Measurements from ENCODE around the gene WDR82. TPM values are rescaled to one million over a fixed set of nuclear protein-coding genes. Genes with fewer than 3 reads are reported as not detected.

Gene WDR82, protein sequence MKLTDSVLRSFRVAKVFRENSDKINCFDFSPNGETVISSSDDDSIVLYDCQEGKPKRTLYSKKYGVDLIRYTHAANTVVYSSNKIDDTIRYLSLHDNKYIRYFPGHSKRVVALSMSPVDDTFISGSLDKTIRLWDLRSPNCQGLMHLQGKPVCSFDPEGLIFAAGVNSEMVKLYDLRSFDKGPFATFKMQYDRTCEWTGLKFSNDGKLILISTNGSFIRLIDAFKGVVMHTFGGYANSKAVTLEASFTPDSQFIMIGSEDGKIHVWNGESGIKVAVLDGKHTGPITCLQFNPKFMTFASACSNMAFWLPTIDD
- polyA plus RNA-seq (2013, experiment 1 of 4): 72.7 TPM
- polyA plus RNA-seq (2013, experiment 2 of 4): 77.4 TPM
- polyA plus RNA-seq (2013, experiment 3 of 4): 58.3 TPM
- polyA plus RNA-seq (2013, experiment 4 of 4): 62.3 TPM

DNA sequence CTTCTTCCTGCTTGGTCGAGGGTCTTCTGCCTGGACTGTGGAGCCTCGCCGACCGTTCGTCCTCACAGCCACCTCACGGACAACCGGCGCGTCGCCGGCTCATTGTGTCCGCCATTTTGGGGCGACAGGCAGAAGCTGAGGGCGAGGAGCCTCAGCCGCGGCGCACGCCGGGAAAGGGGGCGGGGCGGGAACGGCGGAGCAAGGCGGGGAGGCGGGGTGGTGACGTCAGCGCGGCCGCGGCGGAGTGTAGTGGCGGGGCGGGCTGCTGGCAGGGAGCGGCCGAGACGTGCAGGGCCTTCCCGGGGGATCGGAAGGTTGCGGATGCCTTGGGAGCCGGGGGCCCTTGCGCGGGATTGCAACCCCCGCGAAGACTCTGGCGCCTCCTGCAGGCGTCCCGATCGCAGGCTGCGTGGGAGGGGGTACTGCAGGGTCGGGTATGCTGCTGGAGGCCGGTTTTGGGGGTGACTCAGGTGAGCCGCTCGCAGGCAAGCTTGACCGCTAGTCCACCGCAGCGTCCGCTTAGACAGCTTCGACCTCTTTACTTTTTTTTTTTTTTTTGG is at the start of gene WDR82:
Gene WDR82, minus strand, starts transcription at position 140 of the 560 bp plus-strand sequence. CDS start 288 bp downstream, outside the sequence.
- H3K4me3 ChIP-seq (ENCODE audit: insufficient read depth, low read depth, low read length): peak within 1 kb of the TSS; percentile 99
- no peaks in the 10 kb centered on the region for H3K36me3 ChIP-seq (ENCODE audit: control insufficient read depth, insufficient read depth, low read length)
- peak within 1 kb of the TSS; percentile 90 for H3K27ac ChIP-seq (ENCODE audit: insufficient read depth, low read depth, low read length, poor library complexity, severe bottlenecking)
- 0 to 1% methylated on average over 58 of the region's 58 CpGs for WGBS, 2 experiments
- H3K27me3 ChIP-seq (ENCODE audit: control insufficient read depth, insufficient read depth, low read length, poor library complexity, severe bottlenecking): no peaks in the 10 kb centered on the region
- peaks cover 10% of the 10 kb centered on the region for H3K4me1 ChIP-seq (ENCODE audit: control insufficient read depth, insufficient read depth, low read length)
- H3K9me3 ChIP-seq (ENCODE audit: control insufficient read depth, low read length): no peaks in the 10 kb centered on the region

DNA sequence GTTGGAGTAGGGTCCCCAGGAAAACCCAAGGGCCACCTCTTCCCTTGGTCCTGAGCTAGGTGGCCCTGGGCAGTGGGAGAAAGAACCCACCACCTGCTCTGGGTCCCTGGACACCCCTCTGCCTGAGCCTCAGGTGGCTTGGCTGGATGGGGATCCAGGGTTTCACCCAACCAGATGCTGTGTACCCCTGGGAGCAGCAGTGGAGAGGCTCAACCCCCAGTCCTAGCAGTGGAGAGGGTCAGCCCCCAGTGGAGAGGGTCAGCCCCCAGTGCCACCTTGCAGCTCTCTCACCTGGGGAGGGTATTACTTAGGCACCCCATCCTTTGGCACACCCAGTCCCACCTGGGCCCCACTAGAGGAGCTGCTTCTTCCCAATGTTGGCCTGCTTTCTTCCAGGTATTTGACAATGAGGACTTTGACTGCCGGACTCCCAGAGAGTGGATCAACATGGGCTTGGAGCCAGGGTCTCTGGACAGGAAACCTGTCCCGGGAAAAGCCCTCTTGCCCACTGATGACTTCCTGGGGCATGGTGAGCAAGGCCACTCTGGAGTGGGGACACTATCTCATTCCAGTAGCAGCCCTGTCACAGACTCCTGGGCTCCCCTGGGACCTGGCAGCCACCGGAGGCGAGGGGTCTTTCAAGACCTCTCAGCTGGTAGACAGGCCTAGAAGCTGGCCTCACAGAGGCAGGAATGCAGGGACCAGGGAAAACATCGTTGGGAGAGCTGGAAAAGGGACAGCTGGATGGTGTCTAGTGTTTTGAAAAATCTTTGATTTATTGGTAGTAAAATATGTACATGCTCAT is 49.2 kb upstream of the WDR82 start:
- 89% methylated on average over 5 of the region's 5 CpGs for WGBS, 2 experiments
- no peaks in the 10 kb centered on the region for H3K4me1 ChIP-seq (ENCODE audit: control insufficient read depth, insufficient read depth, low read length)
- no peak overlapping the region for H3K27ac ChIP-seq (ENCODE audit: insufficient read depth, low read depth, low read length, poor library complexity, severe bottlenecking)
- no peak overlapping the region for H3K4me3 ChIP-seq (ENCODE audit: insufficient read depth, low read depth, low read length)
- no peaks in the 10 kb centered on the region for H3K27me3 ChIP-seq (ENCODE audit: control insufficient read depth, insufficient read depth, low read length, poor library complexity, severe bottlenecking)
- no peaks in the 10 kb centered on the region for H3K9me3 ChIP-seq (ENCODE audit: control insufficient read depth, low read length)
- no peaks in the 10 kb centered on the region for H3K36me3 ChIP-seq (ENCODE audit: control insufficient read depth, insufficient read depth, low read length)

DNA sequence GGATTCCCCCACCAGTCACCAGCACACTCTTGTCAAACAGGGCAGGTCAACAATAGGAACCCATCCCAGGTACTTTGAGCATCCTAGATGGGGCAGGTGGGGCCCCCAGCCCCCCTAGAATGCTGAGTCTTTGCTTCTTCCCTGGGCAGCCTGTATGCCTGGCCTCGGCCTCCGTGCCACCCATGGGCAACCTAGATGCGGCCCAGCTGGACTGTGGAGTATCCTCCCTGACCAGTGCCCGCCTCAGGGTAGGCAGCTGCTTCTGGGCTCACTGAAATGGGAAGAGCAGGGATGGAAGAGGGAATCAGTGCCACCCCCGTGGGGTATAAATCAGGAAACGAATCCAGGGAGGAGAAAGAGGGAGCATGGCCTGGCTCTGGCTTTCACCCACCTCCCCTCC is 48.5 kb upstream of the WDR82 start:
- WGBS, 2 experiments: 89 to 97% methylated on average over 6 of the region's 6 CpGs
- H3K36me3 ChIP-seq (ENCODE audit: control insufficient read depth, insufficient read depth, low read length): no peaks in the 10 kb centered on the region
- no peaks in the 10 kb centered on the region for H3K27me3 ChIP-seq (ENCODE audit: control insufficient read depth, insufficient read depth, low read length, poor library complexity, severe bottlenecking)
- H3K4me3 ChIP-seq (ENCODE audit: insufficient read depth, low read depth, low read length): no peak overlapping the region
- no peaks in the 10 kb centered on the region for H3K4me1 ChIP-seq (ENCODE audit: control insufficient read depth, insufficient read depth, low read length)
- no peaks in the 10 kb centered on the region for H3K9me3 ChIP-seq (ENCODE audit: control insufficient read depth, low read length)
- no peak overlapping the region for H3K27ac ChIP-seq (ENCODE audit: insufficient read depth, low read depth, low read length, poor library complexity, severe bottlenecking)

DNA sequence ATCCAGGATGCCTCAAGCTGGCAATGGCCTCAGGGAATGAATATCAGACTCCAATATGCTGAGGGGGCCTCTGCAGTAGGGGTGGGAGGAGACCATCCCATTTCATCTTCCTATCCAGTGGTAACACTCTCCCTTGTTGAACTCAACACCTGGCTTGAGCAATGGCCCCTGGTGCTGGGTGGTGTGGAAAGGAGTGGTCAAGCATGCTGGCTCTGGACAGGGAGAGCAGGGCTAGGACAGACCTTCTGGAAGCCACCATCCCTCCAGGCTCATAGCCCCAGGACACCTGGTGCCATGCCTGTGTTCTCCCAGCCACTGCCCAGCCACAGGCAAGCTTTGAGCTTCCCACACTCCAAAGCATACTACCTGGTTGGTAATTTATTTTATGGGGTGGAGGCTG is 47.2 kb upstream of the WDR82 start:
- Histone ChIP-seq H3K9me3 (ENCODE audit: control insufficient read depth, low read length) (no peaks in the 10 kb centered on the region), H3K27ac (ENCODE audit: insufficient read depth, low read depth, low read length, poor library complexity, severe bottlenecking) (no peak overlapping the region), H3K27me3 (ENCODE audit: control insufficient read depth, insufficient read depth, low read length, poor library complexity, severe bottlenecking) (no peaks in the 10 kb centered on the region), H3K4me1 (ENCODE audit: control insufficient read depth, insufficient read depth, low read length) (no peaks in the 10 kb centered on the region), H3K4me3 (ENCODE audit: insufficient read depth, low read depth, low read length) (no peak overlapping the region), H3K36me3 (ENCODE audit: control insufficient read depth, insufficient read depth, low read length) (no peaks in the 10 kb centered on the region)

- Histone ChIP-seq H3K4me3 (ENCODE audit: insufficient read depth, low read depth, low read length) (no peak overlapping the region), H3K27me3 (ENCODE audit: control insufficient read depth, insufficient read depth, low read length, poor library complexity, severe bottlenecking) (peaks cover under 1% of the 10 kb centered on the region), H3K27ac (ENCODE audit: insufficient read depth, low read depth, low read length, poor library complexity, severe bottlenecking) (no peak overlapping the region), H3K4me1 (ENCODE audit: control insufficient read depth, insufficient read depth, low read length) (peaks cover 6% of the 10 kb centered on the region), H3K9me3 (ENCODE audit: control insufficient read depth, low read length) (no peaks in the 10 kb centered on the region), H3K36me3 (ENCODE audit: control insufficient read depth, insufficient read depth, low read length) (no peaks in the 10 kb centered on the region)
- whole genome bisulfite sequencing, 2 experiments: 95 to 96% methylated on average over 9 of the region's 9 CpGs
Observed at GRCh38 chr3:52324676-52325075, 46.2 kb upstream of the WDR82 start.

- H3K9me3 ChIP-seq (ENCODE audit: control insufficient read depth, low read length): no peaks in the 10 kb centered on the region
- H3K4me1 ChIP-seq (ENCODE audit: control insufficient read depth, insufficient read depth, low read length): peaks cover 6% of the 10 kb centered on the region
- H3K36me3 ChIP-seq (ENCODE audit: control insufficient read depth, insufficient read depth, low read length): no peaks in the 10 kb centered on the region
- 92 to 94% methylated on average over 11 of the region's 11 CpGs for WGBS, 2 experiments
- H3K4me3 ChIP-seq (ENCODE audit: insufficient read depth, low read depth, low read length): no peak overlapping the region
- H3K27me3 ChIP-seq (ENCODE audit: control insufficient read depth, insufficient read depth, low read length, poor library complexity, severe bottlenecking): peaks cover 7% of the 10 kb centered on the region
- H3K27ac ChIP-seq (ENCODE audit: insufficient read depth, low read depth, low read length, poor library complexity, severe bottlenecking): no peak overlapping the region
Observed at GRCh38 chr3:52323526-52324295, 45.3 kb upstream of the WDR82 start.

DNA sequence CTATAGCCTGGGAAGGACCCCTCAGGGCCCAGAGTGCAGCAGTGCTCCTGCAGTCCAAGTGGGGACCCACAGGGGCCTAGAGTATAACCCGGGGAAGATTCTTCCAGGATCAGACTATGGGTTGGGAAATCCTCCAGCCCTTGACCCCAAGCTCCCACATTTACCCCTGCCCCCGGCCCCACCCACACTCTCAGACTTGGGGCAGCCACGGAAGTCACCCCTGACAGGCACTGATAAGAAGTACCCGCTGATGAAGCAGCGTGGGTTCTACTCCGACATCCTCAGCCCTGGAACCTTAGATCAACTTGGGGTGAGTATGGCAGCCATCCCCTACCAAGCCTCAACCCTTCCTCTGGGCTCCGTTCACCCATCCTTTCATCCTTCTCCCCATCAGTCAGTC is 44.0 kb upstream of the WDR82 start:
- Histone ChIP-seq H3K4me1 (ENCODE audit: control insufficient read depth, insufficient read depth, low read length) (peaks cover 6% of the 10 kb centered on the region), H3K27me3 (ENCODE audit: control insufficient read depth, insufficient read depth, low read length, poor library complexity, severe bottlenecking) (peaks cover 15% of the 10 kb centered on the region), H3K27ac (ENCODE audit: insufficient read depth, low read depth, low read length, poor library complexity, severe bottlenecking) (no peak overlapping the region), H3K36me3 (ENCODE audit: control insufficient read depth, insufficient read depth, low read length) (no peaks in the 10 kb centered on the region), H3K9me3 (ENCODE audit: control insufficient read depth, low read length) (no peaks in the 10 kb centered on the region), H3K4me3 (ENCODE audit: insufficient read depth, low read depth, low read length) (no peak overlapping the region)
- 93 to 94% methylated on average over 7 of the region's 7 CpGs for WGBS, 2 experiments

- peaks cover 6% of the 10 kb centered on the region for H3K4me1 ChIP-seq (ENCODE audit: control insufficient read depth, insufficient read depth, low read length)
- no peaks in the 10 kb centered on the region for H3K36me3 ChIP-seq (ENCODE audit: control insufficient read depth, insufficient read depth, low read length)
- no peak overlapping the region for H3K4me3 ChIP-seq (ENCODE audit: insufficient read depth, low read depth, low read length)
- H3K9me3 ChIP-seq (ENCODE audit: control insufficient read depth, low read length): no peaks in the 10 kb centered on the region
- H3K27me3 ChIP-seq (ENCODE audit: control insufficient read depth, insufficient read depth, low read length, poor library complexity, severe bottlenecking): peaks cover 15% of the 10 kb centered on the region
- 80 to 89% methylated on average over 5 of the region's 5 CpGs for WGBS, 2 experiments
- H3K27ac ChIP-seq (ENCODE audit: insufficient read depth, low read depth, low read length, poor library complexity, severe bottlenecking): no peak overlapping the region
Observed at GRCh38 chr3:52321481-52321880, 43.0 kb upstream of the WDR82 start.

DNA sequence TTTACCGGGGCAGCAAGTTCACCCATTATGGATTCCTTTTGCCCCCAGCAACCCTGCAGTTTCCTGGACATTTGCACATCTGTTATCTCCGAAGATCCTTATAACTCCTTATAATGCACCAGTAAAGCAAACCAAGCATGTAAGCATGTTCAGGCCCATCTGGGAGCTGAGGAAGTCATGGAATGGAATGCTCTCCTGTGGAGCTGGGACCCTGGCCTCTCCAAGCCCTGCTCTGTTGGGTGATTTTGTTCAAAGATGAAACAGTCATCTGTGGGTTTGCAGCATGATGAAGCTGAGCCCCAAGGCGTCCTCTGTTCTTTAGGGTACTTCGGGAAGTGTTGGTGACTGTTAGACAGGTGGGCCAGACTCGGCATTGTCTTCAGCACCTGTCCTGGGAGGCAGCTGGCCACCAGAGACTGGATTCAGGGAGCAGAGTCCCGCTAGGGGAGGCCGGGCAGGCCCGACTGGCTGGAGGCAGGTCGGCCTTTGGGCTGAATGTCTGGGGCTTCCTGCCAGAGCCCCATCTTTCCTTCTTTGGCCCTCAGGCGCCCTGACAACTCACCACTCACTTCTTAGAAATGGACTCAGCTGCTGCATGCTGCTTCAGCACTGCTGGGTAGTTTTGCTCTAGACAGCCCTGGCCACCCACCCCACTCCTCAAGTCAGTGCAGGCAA is 41.6 kb upstream of the WDR82 start:
- 82 to 83% methylated on average over 10 of the region's 10 CpGs for WGBS, 2 experiments
- H3K9me3 ChIP-seq (ENCODE audit: control insufficient read depth, low read length): no peaks in the 10 kb centered on the region
- peak overlapping the region; percentile 4 for H3K27ac ChIP-seq (ENCODE audit: insufficient read depth, low read depth, low read length, poor library complexity, severe bottlenecking)
- H3K36me3 ChIP-seq (ENCODE audit: control insufficient read depth, insufficient read depth, low read length): no peaks in the 10 kb centered on the region
- H3K4me1 ChIP-seq (ENCODE audit: control insufficient read depth, insufficient read depth, low read length): peaks cover 11% of the 10 kb centered on the region
- no peak overlapping the region for H3K4me3 ChIP-seq (ENCODE audit: insufficient read depth, low read depth, low read length)
- H3K27me3 ChIP-seq (ENCODE audit: control insufficient read depth, insufficient read depth, low read length, poor library complexity, severe bottlenecking): peaks cover 15% of the 10 kb centered on the region
